Measurements from ENCODE around the gene MAT2B.

The MAT2B gene

DNA sequence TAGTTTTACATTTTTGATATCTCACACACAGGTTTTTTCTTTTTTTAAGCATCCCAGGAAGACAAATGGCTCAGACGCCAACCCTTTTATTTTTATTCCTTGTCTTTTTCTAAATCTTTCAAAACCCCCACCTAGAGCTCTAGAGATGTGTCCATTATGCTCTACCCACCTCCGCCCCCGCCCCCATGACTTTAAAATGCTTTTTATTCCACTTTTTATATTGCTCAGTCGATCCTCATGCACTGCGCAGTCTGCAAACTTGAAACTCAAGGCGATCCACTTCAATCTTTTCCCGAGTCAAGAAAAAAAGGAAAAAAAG is 411 bp upstream of the MAT2B start:
- Histone ChIP-seq H3K9me2 (ENCODE audit: low read depth, low read length) (no peaks in the 10 kb centered on the region), H3K36me3 (ENCODE audit: insufficient read depth, low read length) (no peaks in the 10 kb centered on the region), H3K9ac (ENCODE audit: low read length) (peak overlapping the region; percentile 74), H3K4me3 (ENCODE audit: low read depth, low read length, poor library complexity, severe bottlenecking) (peak overlapping the region; percentile 83), H3F3A (ENCODE audit: insufficient read depth, low read length) (no peaks in the 10 kb centered on the region), H3K9me3 (ENCODE audit: low read length) (no peaks in the 10 kb centered on the region), H3K27ac (ENCODE audit: low read depth, low read length, poor library complexity, severe bottlenecking) (peak overlapping the region; percentile 79), H3K79me2 (ENCODE audit: insufficient read depth, low read length) (peaks cover 42% of the 10 kb centered on the region), H4K20me1 (ENCODE audit: insufficient read depth, low read length) (no peaks in the 10 kb centered on the region), H3K27me3 (ENCODE audit: insufficient read depth, low read length) (no peaks in the 10 kb centered on the region), H3K4me2 (ENCODE audit: low read length) (peak overlapping the region; percentile 85), H2AFZ (ENCODE audit: low read length) (no peak overlapping the region), H3K4me1 (ENCODE audit: insufficient read depth, low read length, severe bottlenecking) (peaks cover 63% of the 10 kb centered on the region)
- TF ChIP-seq, protein P1, sequence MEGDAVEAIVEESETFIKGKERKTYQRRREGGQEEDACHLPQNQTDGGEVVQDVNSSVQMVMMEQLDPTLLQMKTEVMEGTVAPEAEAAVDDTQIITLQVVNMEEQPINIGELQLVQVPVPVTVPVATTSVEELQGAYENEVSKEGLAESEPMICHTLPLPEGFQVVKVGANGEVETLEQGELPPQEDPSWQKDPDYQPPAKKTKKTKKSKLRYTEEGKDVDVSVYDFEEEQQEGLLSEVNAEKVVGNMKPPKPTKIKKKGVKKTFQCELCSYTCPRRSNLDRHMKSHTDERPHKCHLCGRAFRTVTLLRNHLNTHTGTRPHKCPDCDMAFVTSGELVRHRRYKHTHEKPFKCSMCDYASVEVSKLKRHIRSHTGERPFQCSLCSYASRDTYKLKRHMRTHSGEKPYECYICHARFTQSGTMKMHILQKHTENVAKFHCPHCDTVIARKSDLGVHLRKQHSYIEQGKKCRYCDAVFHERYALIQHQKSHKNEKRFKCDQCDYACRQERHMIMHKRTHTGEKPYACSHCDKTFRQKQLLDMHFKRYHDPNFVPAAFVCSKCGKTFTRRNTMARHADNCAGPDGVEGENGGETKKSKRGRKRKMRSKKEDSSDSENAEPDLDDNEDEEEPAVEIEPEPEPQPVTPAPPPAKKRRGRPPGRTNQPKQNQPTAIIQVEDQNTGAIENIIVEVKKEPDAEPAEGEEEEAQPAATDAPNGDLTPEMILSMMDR (IDR thresholded peaks at IDR 0.05; ENCODE audit: low read length): no peak
- TF ChIP-seq EZH2 (IDR thresholded peaks at IDR 0.05; ENCODE audit: borderline replicate concordance, low read length): no peak

DNA sequence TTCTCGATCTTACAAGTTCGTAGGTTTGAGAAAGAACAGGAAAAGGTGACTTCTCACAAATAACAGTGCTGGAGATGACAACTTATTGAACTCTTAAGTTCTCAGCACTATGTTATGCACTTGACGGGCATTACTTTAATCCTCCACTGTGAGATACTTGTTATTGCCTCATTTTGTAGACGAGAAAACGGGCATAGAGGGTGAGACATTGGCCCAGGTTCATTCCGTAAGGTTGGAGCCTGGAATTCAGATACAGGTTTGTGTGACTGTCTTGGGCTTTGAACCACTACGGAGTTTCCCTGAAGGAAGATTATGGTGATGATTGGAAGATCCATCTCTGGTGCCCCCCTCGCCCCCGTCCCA is 657 bp downstream of the MAT2B start:
- H3K9me3 ChIP-seq (ENCODE audit: low read length): no peaks in the 10 kb centered on the region
- H3K27ac ChIP-seq (ENCODE audit: low read depth, low read length, poor library complexity, severe bottlenecking): peak overlapping the region; percentile 71
- H3K9me2 ChIP-seq (ENCODE audit: low read depth, low read length): no peaks in the 10 kb centered on the region
- no peak overlapping the region for H2AFZ ChIP-seq (ENCODE audit: low read length)
- no peaks in the 10 kb centered on the region for H3K36me3 ChIP-seq (ENCODE audit: insufficient read depth, low read length)
- H3K4me1 ChIP-seq (ENCODE audit: insufficient read depth, low read length, severe bottlenecking): peaks cover 64% of the 10 kb centered on the region
- H3K79me2 ChIP-seq (ENCODE audit: insufficient read depth, low read length): peaks cover 53% of the 10 kb centered on the region
- peak overlapping the region; percentile 74 for H3K9ac ChIP-seq (ENCODE audit: low read length)
- peak overlapping the region; percentile 83 for H3K4me3 ChIP-seq (ENCODE audit: low read depth, low read length, poor library complexity, severe bottlenecking)
- H3F3A ChIP-seq (ENCODE audit: insufficient read depth, low read length): no peaks in the 10 kb centered on the region
- H3K27me3 ChIP-seq (ENCODE audit: insufficient read depth, low read length): no peaks in the 10 kb centered on the region
- H4K20me1 ChIP-seq (ENCODE audit: insufficient read depth, low read length): no peaks in the 10 kb centered on the region
- peak overlapping the region; percentile 85 for H3K4me2 ChIP-seq (ENCODE audit: low read length)
- TF ChIP-seq, protein P1 (IDR thresholded peaks at IDR 0.05; ENCODE audit: low read length): no peak
- no peak for TF ChIP-seq EZH2 (IDR thresholded peaks at IDR 0.05; ENCODE audit: borderline replicate concordance, low read length)

GRCh38 chr5:163506726-163507125 is 1.3 kb downstream of the MAT2B start:
- Histone ChIP-seq H3K27me3 (ENCODE audit: insufficient read depth, low read length) (no peaks in the 10 kb centered on the region), H3F3A (ENCODE audit: insufficient read depth, low read length) (no peaks in the 10 kb centered on the region), H3K4me3 (ENCODE audit: low read depth, low read length, poor library complexity, severe bottlenecking) (peak overlapping the region; percentile 83), H3K4me1 (ENCODE audit: insufficient read depth, low read length, severe bottlenecking) (peaks cover 64% of the 10 kb centered on the region), H3K9me2 (ENCODE audit: low read depth, low read length) (no peaks in the 10 kb centered on the region), H3K4me2 (ENCODE audit: low read length) (peak overlapping the region; percentile 85), H4K20me1 (ENCODE audit: insufficient read depth, low read length) (no peaks in the 10 kb centered on the region), H3K36me3 (ENCODE audit: insufficient read depth, low read length) (peaks cover under 1% of the 10 kb centered on the region; the same call in 1 of the 2 replicates), H3K9ac (ENCODE audit: low read length) (peak overlapping the region; percentile 74), H2AFZ (ENCODE audit: low read length) (no peak overlapping the region), H3K9me3 (ENCODE audit: low read length) (no peaks in the 10 kb centered on the region), H3K79me2 (ENCODE audit: insufficient read depth, low read length) (peaks cover 55% of the 10 kb centered on the region), H3K27ac (ENCODE audit: low read depth, low read length, poor library complexity, severe bottlenecking) (no peak overlapping the region)
- TF ChIP-seq, protein P1 (IDR thresholded peaks at IDR 0.05; ENCODE audit: low read length): no peak
- no peak for TF ChIP-seq EZH2 (IDR thresholded peaks at IDR 0.05; ENCODE audit: borderline replicate concordance, low read length)
